Measurements from ENCODE around the gene CALR.

Gene CALR

GRCh38 chr19:12979974-12980373, 41.6 kb downstream of the CALR start:
- no peak for DNase-seq (ENCODE audit: low spot score)

GRCh38 chr19:12982648-12983047, 44.2 kb downstream of the CALR start:
- no peak for DNase-seq (ENCODE audit: low spot score)

GRCh38 chr19:12983091-12983490, 44.7 kb downstream of the CALR start:
- DNase-seq (ENCODE audit: low spot score): no peak

GRCh38 chr19:12983542-12984142, 45.2 kb downstream of the CALR start:
- peak; percentile 92 for DNase-seq (ENCODE audit: low spot score)

- DNase-seq (ENCODE audit: low spot score): no peak
These were observed 45.8 kb downstream of the CALR start for GRCh38 chr19:12984143-12984627.

- DNase-seq (ENCODE audit: low spot score): no peak
These were observed 46.3 kb downstream of the CALR start for GRCh38 chr19:12984683-12985048.

GRCh38 chr19:12985049-12985776, 46.8 kb downstream of the CALR start:
- DNase-seq (ENCODE audit: low spot score): no peak

- no peak for DNase-seq (ENCODE audit: low spot score)
These were observed 48.3 kb downstream of the CALR start for GRCh38 chr19:12986726-12987125.

GRCh38 chr19:12987190-12987589, 48.8 kb downstream of the CALR start:
- DNase-seq (ENCODE audit: low spot score): no peak

- no peak for DNase-seq (ENCODE audit: low spot score)
These were observed 49.4 kb downstream of the CALR start for GRCh38 chr19:12987781-12988180.

GRCh38 chr19:12990431-12990830, 52.0 kb downstream of the CALR start:
- DNase-seq (ENCODE audit: low spot score): no peak

GRCh38 chr19:12990853-12991252, 52.4 kb downstream of the CALR start:
- no peak for DNase-seq (ENCODE audit: low spot score)

- DNase-seq (ENCODE audit: low spot score): no peak
These were observed 52.9 kb downstream of the CALR start for GRCh38 chr19:12991296-12991695.

- no peak for DNase-seq (ENCODE audit: low spot score)
These were observed 54.3 kb downstream of the CALR start for GRCh38 chr19:12992729-12993128.

- DNase-seq (ENCODE audit: low spot score): no peak
These were observed 55.2 kb downstream of the CALR start for GRCh38 chr19:12993562-12993961.

All from ecto neural progenitor cell (in vitro differentiated cells).